ENCODE results near the gene RNF44.
A peak's percentile ranks its signal among the peaks of the same experiment; 100 is the strongest.
"Not testable (repeated sequence)": the region's sequence is repeated elsewhere in the genome, so short reads cannot be mapped to it uniquely, and the experiment has no call there.

The RNF44 gene

DNA sequence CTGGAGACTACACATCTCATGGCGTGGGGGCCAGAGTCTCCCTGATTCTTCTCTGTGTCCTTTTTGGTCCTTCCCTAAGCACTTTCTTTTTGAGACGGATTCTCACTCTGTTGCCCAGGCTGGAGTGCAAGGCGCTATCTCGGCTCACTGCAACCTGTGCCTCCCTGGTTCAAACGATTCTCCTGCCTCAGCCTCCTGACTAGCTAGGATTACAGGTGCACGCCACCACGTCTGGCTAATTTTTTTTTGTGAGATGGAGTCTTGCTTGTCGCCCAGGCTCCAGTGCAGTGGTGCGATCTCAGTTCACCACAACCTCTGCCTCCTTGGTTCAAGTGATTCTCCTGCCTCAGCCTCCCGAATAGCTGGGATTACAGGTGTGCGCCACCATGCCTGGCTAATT, 13.7 kb upstream of the RNF44 start:
- not testable (repeated sequence) for DNase-seq

DNA sequence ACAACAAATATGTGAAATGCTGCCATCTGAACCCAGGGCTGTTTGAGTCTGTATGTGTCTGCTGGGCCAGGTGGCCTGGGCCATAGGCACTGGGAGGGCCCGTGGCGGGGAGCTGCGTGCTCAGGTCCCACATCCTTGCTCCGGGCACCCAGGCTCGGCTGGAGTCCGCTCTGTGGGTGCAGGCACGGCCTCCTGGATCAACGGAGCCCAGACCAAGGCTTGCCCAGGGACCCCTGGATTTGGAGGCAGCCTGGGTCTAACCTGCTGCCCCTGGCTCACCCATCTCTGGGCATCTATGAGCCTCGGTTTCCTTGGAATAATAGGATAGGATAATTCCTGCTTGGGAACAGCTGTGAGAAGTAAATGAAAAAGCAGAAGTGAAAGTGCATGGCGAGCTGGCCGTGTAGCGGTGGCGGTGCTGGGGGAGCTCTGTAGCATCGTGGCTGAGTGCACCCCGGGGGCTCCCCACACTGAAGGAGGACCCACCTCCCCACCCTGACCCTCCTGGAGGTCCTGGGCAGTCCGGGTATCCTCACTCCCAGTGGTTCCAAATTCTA, 13.2 kb upstream of the RNF44 start:
- DNase-seq: no peak

DNA sequence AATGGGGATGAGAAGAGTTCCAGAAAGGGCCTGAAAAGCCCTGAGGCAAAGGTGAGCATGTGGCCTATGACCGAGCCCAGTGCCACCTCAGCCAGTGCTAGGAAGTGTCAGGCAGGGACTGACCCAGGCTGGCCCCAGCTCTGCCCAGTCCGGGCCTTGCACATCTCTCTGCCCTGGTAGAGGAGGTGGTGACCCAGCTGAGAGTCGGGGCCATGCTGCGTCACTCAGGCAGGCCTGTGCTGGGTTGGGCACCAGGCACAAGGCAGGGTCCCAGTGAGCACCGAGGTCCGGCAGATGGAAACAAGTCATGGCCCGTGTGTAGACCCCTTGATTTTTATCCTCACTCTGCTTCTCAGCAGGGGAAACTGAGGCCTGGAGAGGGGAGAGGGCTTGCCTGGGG, 12.7 kb upstream of the RNF44 start:
- DNase-seq: no peak

DNA sequence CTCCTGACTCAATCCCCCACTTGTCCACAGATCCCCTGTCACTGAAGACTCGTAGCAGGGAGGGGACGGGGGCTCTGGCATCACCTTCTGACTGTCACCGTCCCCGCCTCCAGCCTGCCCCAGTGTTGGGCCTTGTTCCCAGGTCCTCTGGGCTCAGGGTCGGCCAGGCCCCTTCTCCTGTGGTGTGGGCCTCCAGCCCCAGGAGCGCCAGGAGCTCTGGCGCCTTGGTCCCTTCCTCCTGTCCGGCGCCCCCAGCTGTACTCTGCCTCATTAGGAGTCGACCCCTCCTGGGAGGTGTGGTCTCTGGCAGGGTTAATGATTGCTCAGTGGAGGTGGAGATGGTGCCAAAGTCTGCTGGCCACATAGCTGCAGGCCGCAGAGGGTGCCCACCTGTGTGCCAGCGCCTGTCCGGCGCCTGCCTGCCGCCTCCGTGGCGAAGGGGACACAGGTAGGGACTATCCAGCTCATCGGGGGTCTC, 11.8 kb upstream of the RNF44 start, which contains the start of gene CDHR2:
CDHR2 (plus strand) TSS at position 376 of the 478 bp plus-strand sequence. CDS start 16,011 bp downstream, outside the sequence.
- DNase-seq: no peak

DNA sequence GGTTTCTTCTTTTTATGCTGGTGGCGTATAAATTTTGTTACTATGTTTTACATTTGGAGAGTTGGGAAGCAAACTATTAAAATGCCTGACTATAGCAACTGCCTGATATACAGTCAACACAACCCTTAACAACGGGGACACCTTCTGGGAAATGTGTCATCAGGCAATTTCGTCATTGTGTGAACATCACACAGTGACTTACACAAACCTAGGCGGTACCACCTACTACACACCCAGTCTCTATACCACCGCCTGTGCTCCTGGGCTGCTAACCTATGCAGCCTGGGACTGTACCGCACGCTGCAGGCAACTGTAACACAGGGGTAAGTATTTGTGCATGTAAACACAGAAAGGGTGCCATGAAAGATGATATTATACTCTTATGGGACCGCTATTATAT, 10.6 kb upstream of the RNF44 start:
- no peak for DNase-seq

DNA sequence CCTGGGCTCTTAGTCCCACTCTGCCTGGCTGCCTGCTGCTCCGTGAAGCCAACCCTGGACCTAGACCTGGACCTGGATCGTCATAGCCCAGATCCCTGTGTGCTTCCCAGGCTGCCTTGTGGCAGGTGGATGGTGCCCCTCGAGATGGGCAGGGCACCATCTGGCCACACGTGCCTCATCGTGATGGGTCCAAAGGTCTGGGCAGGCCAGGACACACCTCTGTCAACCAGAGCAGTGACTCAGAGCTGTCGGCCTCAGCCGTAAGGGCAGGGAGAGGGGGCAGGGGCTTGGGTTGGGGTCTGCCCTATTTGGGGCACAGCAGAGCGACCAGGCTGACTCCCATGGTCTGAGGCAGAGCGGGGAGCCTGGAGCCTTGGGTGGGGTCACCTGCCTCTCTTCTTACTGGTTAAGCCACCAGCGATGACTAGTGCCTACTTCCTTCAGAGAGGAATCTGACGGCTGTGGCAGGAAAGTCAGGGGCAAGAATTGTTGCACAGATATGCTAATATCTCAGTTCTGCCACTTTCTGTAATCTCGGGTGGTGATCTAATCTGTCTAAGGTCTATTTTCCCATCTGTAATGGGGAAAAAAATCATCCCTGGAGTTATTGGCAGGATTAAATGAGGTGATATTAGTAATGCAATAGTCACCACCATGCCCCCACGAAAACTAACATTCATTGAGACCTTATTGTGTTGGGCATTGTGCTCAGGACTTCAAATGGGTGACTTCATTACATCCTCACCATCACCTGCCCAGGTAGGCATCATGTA, 8.7 kb upstream of the RNF44 start:
- DNase-seq: no peak

DNA sequence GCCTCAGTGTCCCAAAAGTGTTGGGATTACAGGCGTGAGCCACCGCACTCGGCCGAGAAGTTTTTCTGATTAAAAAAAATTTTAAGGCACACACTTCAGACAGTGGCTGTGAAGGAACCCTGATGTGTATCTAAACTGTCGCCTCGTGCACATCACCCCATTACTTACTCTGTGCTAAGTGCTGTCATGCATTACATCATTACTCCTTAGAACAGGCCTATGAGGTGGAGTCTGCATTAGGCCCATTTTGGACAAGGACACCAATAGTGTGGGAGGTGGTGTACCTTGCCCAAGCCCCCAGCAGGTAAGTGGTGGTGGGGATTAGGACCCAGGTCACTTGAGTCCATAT, 8.2 kb upstream of the RNF44 start:
- no peak for DNase-seq

DNA sequence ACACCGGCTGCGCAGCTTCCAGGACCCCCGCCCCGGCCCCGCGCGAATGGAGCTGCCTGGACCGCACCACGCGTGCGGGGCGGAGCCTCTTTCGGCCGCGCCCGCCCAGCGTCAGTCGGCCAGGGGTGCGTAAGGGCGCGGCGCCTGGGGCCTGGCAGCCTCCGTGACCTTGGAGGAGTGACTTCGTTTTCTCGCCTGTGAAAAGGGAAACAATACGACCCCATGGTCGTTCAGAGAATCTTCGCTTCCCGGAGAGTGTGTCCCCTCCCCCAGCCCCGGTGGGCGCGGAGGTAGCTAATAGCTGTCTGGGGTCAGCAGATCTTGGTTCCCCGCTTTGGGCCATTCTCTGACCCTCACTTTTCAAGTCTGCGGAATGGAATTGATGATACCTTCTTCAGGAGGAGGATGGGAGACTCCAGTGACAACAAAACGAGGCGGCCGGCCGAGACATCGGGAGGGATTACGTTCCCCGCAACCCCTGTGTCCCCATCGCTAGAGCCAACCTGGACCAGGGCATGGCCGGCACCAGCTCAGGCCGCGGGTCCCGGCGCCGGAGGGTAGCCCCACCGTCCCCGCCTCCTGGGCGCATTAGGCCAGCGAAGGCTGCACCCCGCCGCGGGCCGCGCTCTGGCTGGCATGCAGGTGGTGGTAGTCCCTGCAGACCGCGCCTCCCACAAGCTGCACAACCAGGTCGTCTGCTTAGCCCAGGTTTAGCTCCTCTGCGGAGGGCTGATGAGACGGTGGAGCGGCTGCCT, 6.4 kb upstream of the RNF44 start:
- peak; percentile 88 for DNase-seq

DNA sequence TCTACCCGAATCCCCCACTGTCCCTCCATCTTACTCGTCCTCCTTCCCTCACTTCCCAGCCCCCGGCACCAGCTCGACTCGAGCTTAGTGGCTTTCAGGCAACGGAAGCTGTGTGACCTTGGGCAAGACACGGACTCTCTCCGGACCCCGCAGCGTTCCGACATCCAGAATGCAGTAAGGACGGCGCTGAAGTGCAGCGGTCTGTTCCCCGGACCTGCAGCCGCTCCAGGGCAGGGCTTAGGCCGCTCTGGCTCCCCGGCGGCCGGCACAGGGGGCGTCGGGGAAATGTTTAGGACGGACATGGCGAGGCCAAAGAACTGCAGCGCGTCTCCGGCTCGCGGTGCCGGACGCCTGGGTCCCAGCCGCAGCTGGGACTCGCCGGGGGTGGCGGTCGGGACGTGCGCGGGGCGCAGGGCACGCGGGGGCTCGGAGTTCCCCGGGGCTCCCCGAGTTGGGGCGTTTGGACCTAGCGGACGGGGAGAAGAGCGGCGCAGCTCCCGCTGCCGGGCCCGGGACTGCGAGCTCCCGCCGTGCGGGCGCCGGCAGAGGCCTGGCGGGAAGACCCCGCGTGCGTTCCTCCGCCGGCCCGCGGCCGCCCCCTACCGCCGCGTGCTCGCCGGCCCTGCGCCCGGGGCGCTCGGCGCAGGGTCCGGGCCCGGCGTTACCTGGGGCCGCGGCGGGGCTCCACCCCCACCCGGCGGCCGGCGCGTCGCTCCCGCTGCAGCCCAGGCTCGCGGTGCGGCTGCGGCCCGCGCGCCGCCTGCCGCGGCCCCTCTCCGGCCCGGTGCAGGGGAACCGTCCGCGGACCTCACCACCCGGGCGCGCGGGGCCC, 5.6 kb upstream of the RNF44 start:
- peak; percentile 71 for DNase-seq

DNA sequence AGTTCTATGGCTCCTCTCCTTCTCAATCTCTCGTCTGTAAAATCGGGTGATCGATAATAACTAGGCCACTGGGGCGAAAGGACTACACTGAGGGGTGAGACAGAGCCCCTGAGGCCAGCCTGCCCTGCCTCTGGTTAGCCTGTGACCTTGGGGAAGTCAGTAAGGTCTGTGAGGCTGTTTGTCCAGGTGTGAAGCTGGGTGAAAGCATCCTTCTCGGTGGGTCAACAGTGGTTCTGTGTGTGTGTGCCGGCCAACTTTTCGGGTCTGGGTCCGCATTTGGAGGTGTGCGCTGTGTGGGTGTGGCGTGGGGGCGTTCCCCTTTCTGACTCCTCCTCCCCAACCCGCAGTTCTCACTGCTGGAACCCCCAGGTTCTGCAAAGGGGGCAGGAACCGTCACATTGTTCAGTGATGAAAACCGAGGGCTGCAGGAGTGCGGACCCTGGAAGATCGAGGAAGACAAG, 5.0 kb upstream of the RNF44 start:
- DNase-seq: peak; percentile 85

DNA sequence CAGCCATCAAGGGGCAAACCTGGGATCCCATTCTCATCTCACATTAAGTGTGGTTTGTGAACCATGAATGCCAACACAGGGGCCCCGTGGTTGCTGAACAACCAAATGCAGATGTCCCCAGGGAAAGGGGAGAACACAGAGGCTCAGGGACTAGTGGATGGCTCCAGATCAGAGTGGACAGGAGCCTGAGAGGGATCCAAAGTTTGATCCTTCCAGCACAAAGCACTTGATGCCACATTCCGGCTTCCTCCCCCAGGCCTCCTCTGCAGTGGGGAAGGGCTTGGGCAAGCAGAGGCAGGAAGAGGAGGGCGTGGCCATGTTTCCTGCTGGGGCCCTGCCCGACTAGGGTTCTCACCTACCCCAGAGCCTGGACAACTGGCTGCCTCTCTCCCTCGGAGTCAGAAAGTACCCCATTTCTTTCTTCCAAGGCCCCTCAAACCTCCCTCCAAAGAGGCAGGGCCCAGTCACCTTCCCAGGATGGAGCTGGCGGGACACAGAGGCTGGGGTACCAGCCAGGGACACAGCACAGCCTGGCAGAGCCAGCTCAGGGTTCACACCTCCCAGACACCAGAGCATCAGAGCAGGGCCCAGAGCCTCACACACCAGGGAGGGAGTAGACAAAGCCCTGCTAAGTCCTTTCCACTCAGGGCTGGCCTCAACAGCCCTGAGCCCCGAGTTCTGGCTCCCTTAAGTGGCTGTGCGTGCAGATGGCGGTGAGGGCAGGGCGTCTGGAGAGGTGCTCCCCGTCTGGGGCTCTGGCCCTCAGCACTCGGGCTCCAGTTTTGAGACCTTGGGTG, 4.3 kb upstream of the RNF44 start:
- DNase-seq: peak; percentile 77

DNA sequence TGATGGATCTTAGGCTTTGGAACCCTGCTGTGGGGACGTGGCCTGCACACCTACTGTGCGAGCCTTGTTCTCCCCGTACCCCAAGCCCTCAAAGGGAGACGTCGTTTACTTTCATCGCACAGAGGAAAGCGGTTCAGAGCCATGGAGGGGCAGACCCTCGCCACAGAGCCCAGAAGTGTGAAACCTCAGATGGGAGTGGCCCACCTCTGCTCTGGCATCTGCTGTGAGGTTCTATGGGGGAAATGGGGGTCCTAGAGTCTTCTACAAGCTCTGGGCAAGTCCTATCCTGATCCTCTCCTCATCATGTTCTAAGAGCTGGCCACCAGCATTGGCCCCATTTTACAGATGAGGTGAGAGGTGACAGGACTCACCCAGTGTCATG, 3.7 kb upstream of the RNF44 start:
- DNase-seq: no peak

DNA sequence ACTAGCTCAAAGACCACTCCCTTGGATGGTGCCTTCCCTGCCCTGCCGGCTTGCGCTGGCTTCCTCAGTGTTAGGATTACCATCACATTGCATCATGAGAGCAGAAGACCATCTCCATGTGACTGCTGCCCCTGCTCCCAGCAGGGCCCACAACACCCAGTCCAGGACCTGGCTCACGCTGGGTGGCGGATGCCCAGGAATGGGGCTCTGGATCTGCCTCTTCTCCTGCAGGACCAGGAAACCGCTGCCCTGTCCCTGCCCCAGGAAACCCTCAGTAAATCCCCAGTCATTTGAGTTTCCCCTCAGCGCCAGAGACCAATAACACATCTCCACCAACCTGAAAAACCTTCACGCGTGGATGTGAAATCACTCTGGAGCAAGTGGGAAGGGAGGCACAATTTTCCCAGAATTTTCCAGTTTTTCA, 3.3 kb upstream of the RNF44 start:
- DNase-seq: no peak

DNA sequence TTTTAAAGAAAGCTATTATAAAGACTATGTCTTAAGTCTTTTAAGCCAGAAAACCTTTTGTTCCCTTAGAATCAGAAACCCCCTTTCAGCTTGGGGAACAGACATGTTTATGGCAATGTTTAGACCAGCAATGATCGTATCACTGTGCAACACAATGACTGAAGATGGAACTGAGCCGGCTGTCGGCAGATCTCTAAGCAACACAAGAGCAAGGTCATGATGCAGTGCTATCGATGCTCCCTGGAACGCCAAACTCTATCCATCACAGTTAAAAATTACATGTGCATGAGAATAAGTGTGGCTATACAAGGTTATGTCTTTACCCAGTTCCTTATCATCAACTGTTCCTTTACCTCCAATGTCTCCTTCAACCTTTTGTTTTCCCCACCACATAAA, 1.8 kb upstream of the RNF44 start:
- DNase-seq: no peak

DNA sequence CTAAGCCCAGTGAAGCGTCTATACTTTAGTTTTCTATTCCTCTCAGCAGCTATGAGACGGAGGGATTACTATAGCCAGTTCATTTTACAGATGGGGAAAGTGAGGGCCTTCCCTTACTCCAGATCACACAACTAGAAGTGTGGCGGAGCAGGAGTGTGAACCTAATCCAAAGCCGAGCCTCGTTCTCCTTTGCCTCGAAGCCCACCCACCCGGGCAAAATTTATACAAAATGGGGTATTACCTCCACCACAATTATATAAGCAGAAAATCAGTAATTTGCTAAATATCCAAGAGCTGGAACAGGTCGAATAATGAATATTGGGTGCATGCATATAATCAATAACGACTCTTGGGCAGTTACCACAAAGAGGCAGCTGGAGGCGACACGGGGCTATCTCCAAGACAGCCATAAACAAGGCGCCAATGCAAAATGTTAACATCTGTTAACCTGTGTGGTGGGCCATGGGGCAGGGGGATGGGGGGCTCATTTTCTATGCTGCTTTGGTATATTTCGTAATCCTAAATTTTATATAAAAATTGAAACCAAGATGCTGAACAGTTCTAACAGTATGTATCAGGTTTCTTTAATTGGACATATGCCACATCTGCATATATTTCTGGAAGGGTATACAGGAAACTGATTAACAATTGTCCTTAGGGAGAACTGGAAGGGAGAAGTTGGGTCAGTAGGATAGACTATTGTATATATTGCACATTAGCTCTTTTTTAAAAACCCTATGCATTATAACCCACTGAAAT, 1.2 kb upstream of the RNF44 start:
- DNase-seq: no peak

DNA sequence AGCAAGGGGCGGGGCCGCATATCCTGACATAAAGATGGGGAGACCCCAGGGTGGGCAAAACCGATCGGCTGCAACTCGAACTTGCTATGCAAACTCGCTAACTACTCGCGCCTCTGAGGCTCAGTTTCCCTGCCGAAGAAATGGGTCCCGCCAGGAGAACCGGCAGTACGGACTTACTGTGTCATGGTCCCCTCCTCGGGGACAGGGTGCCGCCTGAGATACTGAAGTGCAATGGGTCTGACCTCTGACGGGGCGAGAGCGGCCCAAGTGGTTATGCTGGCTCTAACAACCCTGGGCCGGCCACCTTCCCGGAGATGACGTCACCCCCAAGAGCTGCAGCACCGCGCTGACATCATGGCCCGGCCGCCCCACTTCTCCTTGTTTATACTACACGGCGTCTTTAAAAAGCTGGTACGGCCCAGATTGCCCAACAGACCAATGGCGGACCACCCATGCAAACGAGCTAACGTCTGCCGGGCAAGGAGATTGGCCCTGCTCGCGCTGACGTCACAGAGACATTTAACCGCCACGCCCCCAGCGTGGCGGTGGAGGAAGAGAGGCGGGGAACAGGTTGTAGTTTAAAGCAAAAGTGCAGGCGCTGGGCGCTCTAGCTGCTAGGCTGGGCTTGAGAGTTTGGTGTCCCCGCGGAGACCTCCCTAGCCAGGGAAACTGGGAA, 490 bp upstream of the RNF44 start:
- DNase-seq: peak; percentile 96

DNA sequence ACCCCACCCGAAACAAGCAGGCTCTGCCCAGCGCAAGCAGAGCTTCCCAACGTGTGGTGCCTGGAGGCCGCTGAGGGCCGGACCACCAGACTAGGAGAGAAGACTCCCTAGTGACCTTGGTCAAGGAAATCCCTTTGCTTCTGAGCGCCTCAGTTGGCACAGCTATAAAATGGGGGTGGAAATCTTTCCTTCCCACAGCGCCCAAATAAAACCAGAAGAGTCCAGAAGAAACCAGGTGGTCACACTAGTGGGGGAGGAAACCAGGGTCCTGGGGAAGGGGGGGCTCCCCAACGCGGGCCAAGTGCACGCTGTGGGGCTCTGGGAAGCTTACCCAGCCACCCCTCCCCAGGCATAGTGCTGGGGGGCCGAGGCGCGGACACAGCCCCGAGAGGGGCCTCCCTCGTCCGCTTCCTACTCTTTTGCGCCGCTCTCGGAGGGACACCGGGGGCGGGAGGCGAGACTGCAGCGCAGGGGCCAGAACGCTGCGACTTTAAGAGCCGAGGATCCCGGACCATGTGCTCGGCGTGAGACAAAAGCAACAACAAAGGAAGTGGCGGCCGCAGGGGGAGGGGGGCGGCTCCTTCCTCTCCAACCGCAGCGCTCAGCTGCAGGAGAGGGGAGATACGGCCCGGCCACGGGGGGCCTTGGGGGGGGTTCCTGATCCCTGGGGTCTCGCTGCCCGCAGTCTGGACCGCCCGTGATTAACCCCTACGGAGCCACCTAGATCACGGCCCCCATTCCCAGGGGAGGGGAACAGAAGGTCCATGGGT, 885 bp downstream of the RNF44 start:
- peak; percentile 86 for DNase-seq

DNA sequence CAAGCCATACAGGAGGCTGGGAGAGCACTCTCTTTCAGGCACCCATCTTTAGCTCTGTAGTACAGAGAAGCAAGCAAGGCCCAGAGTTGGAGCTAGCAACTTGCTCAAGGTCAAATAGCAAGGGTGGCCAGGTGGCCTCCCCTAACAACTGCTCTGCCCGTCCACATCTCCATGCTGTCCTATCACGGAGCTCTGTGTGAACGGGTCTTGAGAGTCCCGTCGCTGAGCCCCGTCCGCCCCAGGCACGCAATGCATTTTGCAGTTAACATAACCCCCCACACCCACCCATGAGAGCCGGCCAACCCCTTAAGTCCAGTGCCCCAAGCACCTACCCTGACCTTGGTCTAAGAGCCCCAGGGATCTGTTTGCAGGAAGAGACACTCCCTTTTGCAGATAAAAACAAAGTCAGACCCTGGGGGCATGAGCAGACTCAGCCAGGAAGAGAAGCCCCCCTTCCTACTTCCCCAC, 1.5 kb downstream of the RNF44 start:
- peak; percentile 69 for DNase-seq

DNA sequence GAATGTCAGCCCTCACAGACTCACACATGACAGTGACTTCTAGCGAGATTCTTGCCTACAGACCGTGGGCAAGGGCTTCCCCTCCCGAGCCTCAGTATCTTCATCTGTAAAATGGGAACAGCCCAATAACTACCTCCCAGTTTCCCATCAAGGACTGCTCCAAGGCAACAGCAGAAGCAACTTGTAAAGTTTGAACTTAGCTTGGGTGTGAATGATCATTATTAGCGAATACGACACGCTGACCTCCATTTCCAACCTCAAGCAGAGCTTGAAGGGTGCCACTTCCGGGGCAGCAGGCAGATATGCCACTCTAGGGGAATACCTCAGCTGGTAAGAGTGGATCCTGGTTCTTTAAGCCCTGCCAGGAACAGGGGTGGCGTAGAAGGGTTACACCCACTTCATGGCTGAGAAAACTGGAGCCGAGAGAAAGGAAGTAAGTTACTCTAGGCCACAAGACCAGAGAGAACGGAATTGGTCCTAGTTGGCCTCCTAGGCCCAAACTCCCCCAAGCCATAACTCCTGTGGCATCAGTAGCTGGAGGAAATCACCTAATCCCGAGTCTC, 2.0 kb downstream of the RNF44 start:
- no peak for DNase-seq

All from activated CD8-positive, alpha-beta memory T cell treated with anti-CD3 and anti-CD28 coated beads, Interleukin-2, amount 50 U/mL, for 48 hours (primary cell).